Stimulated activated naive CD8-positive, alpha-beta T cell treated with anti-CD3 and anti-CD28 coated beads, Interleukin-15, Interleukin-2, amounts not matched to agents 100 U/mL and 50 U/mL, for 24 hours (primary cell): ENCODE data around the gene KCNN3.

ENCODE experiments used
- ATAC-seq: fragments of 150-1000 bp; cut with Tn5 transposase; one replicate; pipeline ENCODE4 v1.10.0; 2021
- DNase-seq: peaks from one replicate; pipeline ENCODE4 v3.0.0; 2021

Gene KCNN3

GRCh38 chr1:154860156-154860870, 9.8 kb downstream of the KCNN3 start:
- ATAC-seq (no peak), DNase-seq (no peak)

DNA sequence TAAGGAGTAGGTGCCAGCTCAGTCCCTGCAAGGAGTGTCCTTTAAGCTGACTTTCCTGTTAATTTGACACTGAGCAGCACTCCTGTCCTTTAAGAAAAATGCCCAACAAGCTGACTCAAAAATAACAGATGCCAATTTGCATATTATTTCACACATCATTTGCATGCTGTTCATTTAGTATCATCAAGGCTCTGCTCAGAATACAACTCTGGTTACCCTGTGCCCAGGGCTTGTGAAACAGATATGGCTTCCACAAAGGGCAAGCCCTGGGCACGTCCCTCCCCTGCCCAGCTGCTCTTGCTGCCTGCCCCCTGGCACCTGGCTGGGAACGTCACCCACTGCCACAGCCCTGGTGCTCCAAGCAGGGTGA, 10.3 kb downstream of the KCNN3 start:
- ATAC-seq = peak; percentile 15
- DNase-seq = no peak

GRCh38 chr1:154859151-154859785, 10.8 kb downstream of the KCNN3 start:
- DNase-seq (no peak), ATAC-seq (no peak)

DNA sequence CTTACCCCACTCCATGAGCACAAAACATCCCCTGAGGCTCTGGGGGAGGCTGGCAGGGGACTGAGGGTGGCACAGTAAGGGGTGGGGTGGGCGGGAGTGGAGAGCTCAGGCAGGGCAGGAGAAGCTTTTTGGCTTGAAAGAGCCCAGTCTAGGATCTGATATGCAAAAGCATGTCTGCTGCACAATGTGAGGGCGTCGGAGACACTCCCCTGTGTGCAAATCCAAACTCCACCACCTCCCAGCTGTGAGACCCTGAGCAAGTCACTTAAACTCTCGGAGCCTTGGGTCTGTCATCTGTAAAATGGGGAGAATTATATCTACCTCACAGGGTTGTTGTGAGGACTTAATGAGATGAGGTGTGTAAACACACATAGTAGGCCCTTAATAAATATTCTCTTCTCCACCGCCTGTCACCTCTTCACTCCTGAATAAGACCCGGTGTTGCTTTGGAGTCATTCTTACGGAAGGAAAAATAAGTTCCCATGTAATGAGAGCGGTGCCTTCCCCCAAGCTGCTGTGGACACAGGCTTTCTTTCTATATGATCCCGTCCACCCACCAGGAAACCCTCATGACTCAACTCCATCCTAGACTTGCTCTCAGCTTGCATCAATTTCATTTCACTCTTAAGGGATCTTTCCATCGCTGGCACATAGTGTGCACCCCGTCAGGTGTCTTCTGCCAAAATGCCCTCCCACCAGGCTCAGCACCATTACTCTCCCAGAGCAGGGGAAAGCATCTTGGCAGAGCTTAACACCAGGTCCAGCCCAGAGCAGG, 12.5 kb downstream of the KCNN3 start:
- DNase-seq (no peak), ATAC-seq (peak; percentile 42)

DNA sequence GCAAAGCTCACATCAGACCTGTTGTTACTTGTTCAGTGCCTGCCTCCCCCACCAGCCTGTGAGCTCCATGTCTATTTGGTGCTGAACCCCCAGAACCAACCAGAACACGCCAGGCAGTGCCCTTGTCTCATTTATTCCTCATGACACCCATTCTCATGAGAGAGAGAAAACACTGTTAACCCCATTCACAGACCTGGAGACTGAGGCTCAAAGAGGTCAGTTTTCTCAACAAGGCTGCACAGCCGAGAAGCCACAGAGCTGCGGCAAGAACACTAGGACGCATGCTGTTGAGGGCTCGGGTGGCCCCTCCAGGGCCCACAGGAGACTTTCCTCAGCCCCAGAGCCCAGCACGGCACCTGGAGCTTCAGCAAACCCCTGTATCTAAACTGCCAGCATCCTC, 13.1 kb downstream of the KCNN3 start:
- DNase-seq (no peak), ATAC-seq (no peak)

- peak; percentile 69 for ATAC-seq
- DNase-seq = peak; percentile 32
Measured at GRCh38 chr1:154856544-154856943, 13.5 kb downstream of the KCNN3 start.

DNA sequence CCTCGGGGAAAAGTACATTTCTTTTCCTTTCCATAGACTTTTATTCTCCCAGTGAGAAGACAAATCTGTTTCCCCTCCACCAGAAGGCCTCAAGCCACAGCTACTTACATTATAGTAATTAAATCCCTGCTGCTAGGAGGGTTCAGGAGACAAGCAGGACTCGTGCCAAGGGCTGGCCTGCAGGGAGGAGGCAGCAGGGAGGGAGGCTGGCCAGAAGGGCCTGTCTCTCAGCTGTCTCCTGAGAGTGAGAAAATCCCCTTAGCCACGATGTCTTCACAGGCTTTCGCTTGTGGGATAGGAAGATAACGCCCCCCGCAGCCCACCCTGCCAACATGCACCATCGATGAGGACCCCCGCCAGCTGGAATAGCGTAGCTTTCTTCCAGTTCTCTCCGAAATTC, 14.0 kb downstream of the KCNN3 start:
- ATAC-seq (no peak), DNase-seq (no peak)

- no peak for DNase-seq
- ATAC-seq = no peak
Measured at GRCh38 chr1:154855186-154855851, 14.8 kb downstream of the KCNN3 start.

DNA sequence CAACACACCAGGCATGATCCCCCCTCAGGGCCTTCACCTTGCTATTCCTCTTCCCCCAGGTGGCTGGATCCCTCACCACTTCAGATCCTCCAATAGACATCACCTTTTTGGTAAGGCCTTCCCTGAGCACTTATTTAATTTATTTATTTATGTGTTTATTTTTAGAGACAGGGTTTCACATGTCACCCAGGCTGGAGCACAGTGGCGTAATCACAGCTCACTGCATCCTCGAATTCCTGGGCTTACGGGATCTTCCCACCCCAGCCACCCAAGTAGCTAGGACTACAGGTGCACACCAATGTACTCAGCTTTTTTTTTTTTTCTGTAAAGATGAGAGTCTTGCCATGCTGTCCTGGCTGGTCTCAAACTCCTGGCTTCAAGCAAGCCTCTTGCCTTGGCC, 17.2 kb downstream of the KCNN3 start:
- DNase-seq = no peak
- no peak for ATAC-seq

- no peak for ATAC-seq
- peak; percentile 37 for DNase-seq
Measured at GRCh38 chr1:154851392-154852177, 18.5 kb downstream of the KCNN3 start.

- DNase-seq (peak; percentile 57), ATAC-seq (peak; percentile 94)
Measured at GRCh38 chr1:154849645-154850131, 20.4 kb downstream of the KCNN3 start.

- ATAC-seq (no peak), DNase-seq (no peak)
Measured at GRCh38 chr1:154848983-154849382, 21.1 kb downstream of the KCNN3 start.

- ATAC-seq = no peak
- DNase-seq = no peak
Measured at GRCh38 chr1:154847891-154848290, 22.2 kb downstream of the KCNN3 start.

GRCh38 chr1:154846565-154847442, 23.3 kb downstream of the KCNN3 start:
- ATAC-seq = no peak
- DNase-seq = no peak

DNA sequence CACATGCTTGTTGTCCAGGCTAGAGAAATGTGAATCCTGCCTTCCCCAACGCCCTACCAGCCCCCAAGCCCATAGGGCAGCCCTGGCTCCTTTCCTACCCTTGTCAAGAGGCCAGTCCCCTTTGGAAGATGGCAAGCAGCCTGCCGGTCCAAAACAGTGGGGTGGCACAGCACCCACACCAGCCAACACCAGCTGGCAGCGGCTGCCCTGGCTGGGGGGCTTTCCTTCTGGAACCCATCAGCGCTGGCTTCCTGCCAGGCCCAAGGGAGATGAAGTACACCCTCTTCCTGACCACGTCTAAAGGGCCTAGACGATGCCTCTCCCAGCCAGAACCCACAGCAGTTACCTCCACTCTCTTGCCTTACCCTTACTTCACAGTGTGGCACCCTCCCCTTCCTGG, 24.2 kb downstream of the KCNN3 start:
- no peak for ATAC-seq
- no peak for DNase-seq

DNA sequence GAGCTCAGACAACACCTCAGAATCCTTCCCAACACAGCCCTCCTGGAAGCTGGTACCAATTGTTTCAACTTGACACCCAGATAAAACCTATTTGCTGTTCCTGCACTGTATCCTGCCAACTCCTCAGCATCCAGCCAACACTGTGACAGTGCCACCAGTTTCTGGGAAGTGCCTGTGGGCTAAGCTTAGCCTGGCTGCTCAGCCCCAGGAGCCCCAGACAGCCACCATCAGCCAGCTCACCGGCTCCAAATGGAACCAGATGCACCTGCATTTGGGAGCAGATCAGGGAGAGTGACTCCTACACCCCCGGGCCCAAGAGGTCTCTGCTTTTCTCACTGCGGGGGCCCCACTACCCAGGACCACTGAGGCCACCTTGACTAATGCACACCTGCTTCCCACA, 24.9 kb downstream of the KCNN3 start:
- no peak for ATAC-seq
- DNase-seq = no peak

DNA sequence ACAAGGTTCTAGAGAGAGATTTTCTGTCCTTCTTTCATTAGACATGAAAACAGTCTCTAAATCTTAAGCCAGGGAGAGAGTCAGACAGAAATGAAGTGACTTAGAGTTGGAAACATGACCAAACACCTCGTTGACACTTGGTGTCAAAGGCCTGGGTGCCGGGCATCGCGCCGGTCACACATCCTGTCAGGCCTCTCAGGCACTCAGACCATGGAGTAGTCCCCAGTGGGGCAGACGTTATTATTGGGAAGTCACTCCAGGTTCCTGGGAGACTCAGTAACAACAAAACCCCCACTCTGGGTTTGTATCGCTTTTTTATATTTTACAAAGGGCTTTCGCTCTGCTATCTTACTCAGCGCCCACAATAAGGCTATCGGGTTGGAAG, 25.8 kb downstream of the KCNN3 start:
- no peak for ATAC-seq

DNA sequence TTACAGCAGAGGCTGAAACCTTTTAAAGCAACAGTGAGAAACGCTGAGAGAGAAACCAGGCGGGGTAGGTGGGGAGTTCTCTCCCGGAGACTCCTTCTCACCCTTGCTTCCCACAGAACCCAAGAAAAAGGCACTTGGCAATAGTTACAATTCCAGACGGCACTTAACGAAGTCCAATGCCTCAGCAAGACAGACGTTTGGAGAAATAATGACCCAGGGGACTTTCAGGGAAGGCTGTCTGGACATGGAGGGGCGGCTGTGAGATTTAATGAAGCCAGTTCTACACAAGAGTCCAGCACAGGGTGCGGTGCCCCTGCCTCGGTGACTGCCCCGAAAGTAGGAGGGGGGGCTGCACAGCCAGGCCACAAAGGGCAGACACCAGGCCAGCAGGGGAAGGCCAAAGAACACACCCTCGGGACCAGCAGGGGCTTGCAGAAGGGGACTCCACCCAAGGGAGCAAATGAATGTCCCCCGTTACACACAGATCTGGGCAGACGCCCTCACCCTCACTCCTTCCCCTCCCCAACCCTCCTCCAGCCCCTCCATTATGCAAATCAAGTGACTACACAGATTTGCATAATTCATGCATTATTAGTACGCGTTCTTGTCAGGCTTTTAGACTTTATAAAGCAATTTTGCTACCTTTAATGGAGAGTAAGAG, 26.3 kb downstream of the KCNN3 start:
- DNase-seq (no peak), ATAC-seq (no peak)

More for the DNA sequence above, 25.8 kb downstream of the KCNN3 start:
- DNase-seq = no peak

DNA sequence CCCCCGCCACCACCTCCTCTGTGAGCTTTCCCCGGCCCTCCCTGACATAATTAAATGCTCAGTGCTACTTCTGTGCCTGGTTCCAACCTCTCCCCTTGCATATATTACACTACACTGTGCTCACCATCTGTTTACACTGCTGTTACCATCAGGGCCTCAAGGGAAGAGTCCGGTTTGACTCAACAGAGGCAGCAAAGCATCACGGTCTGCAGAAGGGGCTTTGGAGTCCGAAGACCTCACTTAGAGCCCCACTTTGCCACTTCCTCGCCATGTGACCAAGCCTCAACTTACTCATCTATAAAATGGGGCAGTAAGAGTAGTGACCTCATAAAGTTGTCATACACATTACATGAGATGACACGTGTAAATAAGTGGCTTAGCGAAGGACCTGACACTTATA, 27.4 kb downstream of the KCNN3 start:
- ATAC-seq (no peak), DNase-seq (no peak)

DNA sequence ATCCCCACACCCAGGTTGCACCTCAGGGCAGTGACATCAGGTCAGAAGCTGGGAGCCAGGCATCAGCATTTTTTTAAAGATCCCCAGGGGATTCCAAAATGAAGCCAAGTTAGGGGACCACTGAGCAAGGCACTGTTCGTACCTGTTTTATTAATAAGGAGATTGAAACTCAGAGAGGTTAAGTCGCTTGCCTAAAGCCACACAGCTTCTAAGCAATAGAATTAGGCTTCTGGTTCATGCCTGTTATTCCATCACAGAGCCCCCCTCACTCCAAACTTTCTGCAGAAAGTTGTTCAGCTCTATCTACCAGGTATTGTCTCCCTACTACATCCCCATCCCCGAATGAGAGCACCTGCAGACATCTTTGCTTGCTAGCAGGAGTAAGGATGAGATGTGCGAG, 28.7 kb downstream of the KCNN3 start:
- ATAC-seq (no peak), DNase-seq (no peak)
